ENCODE data around the gene HSPG2. TPM values are rescaled to one million over a fixed set of nuclear protein-coding genes. Genes with fewer than 3 reads are reported as not detected.

HSPG2 gene
- total and polyA plus RNA-seq, 2 of the 13 experiments (the other 11 are each of a cell fraction or from before 2014, with no cell fraction given): 9.1 to 13.1 TPM

DNA sequence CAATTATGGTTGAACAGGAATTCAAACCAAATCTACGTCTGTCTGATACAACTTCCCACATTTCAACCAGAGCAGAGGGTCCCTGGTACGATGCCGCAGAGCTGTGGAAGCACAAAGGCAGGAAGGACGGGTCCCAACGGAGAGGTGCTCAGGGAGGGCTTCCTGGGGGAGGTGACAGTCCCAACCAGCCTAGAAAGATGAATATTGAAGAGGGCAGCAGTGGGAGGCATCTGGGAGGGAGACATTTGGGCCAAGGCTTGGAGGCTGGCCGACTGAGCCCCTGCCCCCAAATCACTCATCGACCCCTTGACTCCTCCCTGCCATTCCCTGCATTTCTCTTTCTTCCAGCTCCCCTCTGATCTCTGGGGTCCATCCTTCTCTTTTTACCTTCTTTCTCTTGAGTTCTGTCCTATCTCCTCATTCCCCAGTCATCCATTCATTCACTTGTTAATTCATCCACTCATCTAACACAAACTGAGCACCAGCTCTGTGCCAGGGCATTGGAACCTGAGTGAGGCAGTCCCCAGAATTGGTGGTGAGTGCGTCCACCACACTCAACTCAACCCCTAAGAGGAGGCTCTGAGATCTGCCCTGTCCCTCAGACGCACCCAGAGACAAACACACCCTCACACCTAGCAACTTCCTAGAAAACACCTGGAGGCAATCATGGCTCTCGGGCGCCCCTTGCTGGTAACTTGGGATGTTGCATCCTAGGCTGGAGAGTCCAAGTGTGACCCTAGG, 26.5 kb upstream of the HSPG2 start (continued):
- TF ChIP-seq ZNF567 (CRISPR knock-in tag; IDR thresholded peaks at IDR 0.05; ENCODE audit: borderline replicate concordance) (no peak), ZNF501 (CRISPR knock-in tag; IDR thresholded peaks at IDR 0.05) (peak; percentile 62; the same call in 1 of the 2 replicates), POLR2AphosphoS5 (IDR thresholded peaks at IDR 0.05; ENCODE audit: low read depth, low read length) (no peak), SRSF9 (IDR thresholded peaks at IDR 0.05; ENCODE audit: borderline replicate concordance, insufficient read depth, low read depth, low read length, poor library complexity, severe bottlenecking) (no peak), TOE1 (CRISPR knock-in tag; IDR thresholded peaks at IDR 0.05) (no peak), RARA (CRISPR knock-in tag; IDR thresholded peaks at IDR 0.05) (peak; percentile 58), ZNF24 (IDR thresholded peaks at IDR 0.05) (no peak), PHF5A (CRISPR knock-in tag; IDR thresholded peaks at IDR 0.05; ENCODE audit: low read depth, unreplicated experiment) (no peak)
- TF ChIP-seq, protein P1, sequence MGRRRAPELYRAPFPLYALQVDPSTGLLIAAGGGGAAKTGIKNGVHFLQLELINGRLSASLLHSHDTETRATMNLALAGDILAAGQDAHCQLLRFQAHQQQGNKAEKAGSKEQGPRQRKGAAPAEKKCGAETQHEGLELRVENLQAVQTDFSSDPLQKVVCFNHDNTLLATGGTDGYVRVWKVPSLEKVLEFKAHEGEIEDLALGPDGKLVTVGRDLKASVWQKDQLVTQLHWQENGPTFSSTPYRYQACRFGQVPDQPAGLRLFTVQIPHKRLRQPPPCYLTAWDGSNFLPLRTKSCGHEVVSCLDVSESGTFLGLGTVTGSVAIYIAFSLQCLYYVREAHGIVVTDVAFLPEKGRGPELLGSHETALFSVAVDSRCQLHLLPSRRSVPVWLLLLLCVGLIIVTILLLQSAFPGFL (CRISPR knock-in tag; IDR thresholded peaks at IDR 0.05): no peak
- TF ChIP-seq, protein P2, sequence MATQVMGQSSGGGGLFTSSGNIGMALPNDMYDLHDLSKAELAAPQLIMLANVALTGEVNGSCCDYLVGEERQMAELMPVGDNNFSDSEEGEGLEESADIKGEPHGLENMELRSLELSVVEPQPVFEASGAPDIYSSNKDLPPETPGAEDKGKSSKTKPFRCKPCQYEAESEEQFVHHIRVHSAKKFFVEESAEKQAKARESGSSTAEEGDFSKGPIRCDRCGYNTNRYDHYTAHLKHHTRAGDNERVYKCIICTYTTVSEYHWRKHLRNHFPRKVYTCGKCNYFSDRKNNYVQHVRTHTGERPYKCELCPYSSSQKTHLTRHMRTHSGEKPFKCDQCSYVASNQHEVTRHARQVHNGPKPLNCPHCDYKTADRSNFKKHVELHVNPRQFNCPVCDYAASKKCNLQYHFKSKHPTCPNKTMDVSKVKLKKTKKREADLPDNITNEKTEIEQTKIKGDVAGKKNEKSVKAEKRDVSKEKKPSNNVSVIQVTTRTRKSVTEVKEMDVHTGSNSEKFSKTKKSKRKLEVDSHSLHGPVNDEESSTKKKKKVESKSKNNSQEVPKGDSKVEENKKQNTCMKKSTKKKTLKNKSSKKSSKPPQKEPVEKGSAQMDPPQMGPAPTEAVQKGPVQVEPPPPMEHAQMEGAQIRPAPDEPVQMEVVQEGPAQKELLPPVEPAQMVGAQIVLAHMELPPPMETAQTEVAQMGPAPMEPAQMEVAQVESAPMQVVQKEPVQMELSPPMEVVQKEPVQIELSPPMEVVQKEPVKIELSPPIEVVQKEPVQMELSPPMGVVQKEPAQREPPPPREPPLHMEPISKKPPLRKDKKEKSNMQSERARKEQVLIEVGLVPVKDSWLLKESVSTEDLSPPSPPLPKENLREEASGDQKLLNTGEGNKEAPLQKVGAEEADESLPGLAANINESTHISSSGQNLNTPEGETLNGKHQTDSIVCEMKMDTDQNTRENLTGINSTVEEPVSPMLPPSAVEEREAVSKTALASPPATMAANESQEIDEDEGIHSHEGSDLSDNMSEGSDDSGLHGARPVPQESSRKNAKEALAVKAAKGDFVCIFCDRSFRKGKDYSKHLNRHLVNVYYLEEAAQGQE (IDR thresholded peaks at IDR 0.05; ENCODE audit: borderline replicate concordance in 1 of 2, low read depth in 1 of 2, low read length in 2 of 2): no peak
- TF ChIP-seq, protein P3, sequence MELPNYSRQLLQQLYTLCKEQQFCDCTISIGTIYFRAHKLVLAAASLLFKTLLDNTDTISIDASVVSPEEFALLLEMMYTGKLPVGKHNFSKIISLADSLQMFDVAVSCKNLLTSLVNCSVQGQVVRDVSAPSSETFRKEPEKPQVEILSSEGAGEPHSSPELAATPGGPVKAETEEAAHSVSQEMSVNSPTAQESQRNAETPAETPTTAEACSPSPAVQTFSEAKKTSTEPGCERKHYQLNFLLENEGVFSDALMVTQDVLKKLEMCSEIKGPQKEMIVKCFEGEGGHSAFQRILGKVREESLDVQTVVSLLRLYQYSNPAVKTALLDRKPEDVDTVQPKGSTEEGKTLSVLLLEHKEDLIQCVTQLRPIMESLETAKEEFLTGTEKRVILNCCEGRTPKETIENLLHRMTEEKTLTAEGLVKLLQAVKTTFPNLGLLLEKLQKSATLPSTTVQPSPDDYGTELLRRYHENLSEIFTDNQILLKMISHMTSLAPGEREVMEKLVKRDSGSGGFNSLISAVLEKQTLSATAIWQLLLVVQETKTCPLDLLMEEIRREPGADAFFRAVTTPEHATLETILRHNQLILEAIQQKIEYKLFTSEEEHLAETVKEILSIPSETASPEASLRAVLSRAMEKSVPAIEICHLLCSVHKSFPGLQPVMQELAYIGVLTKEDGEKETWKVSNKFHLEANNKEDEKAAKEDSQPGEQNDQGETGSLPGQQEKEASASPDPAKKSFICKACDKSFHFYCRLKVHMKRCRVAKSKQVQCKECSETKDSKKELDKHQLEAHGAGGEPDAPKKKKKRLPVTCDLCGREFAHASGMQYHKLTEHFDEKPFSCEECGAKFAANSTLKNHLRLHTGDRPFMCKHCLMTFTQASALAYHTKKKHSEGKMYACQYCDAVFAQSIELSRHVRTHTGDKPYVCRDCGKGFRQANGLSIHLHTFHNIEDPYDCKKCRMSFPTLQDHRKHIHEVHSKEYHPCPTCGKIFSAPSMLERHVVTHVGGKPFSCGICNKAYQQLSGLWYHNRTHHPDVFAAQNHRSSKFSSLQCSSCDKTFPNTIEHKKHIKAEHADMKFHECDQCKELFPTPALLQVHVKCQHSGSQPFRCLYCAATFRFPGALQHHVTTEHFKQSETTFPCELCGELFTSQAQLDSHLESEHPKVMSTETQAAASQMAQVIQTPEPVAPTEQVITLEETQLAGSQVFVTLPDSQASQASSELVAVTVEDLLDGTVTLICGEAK (IDR thresholded peaks at IDR 0.05): no peak
- TF ChIP-seq, protein P3 (CRISPR knock-in tag; IDR thresholded peaks at IDR 0.05): no peak
- TF ChIP-seq, protein P4, sequence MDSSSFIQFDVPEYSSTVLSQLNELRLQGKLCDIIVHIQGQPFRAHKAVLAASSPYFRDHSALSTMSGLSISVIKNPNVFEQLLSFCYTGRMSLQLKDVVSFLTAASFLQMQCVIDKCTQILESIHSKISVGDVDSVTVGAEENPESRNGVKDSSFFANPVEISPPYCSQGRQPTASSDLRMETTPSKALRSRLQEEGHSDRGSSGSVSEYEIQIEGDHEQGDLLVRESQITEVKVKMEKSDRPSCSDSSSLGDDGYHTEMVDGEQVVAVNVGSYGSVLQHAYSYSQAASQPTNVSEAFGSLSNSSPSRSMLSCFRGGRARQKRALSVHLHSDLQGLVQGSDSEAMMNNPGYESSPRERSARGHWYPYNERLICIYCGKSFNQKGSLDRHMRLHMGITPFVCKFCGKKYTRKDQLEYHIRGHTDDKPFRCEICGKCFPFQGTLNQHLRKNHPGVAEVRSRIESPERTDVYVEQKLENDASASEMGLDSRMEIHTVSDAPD (CRISPR knock-in tag; IDR thresholded peaks at IDR 0.05): no peak
